NCI-H774 (cell line): ENCODE data around the gene CACHD1.
A peak's percentile ranks its signal among the peaks of the same experiment; 100 is the strongest.

Experiments used
- DNase-seq: peaks from one replicate; lab custom pipeline; 2025; lab: John Stamatoyannopoulos, UW

Gene CACHD1

DNA sequence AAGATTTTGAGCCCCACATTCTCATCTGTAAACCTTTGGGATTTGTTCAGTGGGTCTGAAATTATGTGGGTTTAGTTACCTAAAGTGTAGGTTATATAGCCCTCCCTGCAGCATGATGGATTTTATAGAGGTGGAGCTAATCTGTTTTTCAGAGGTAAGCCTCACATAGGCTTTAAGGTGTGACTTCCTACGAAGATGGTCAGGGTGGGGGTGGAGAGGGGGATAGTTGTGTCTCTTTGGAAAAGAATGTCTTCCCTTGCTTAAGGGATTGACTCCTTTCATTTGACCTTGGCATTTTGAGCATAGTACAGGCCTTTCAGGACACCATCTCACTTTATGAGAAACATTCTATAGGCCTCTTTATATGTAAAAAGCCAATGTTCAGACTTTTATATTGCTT, 3.4 kb downstream of the CACHD1 start:
- DNase-seq: no peak

DNA sequence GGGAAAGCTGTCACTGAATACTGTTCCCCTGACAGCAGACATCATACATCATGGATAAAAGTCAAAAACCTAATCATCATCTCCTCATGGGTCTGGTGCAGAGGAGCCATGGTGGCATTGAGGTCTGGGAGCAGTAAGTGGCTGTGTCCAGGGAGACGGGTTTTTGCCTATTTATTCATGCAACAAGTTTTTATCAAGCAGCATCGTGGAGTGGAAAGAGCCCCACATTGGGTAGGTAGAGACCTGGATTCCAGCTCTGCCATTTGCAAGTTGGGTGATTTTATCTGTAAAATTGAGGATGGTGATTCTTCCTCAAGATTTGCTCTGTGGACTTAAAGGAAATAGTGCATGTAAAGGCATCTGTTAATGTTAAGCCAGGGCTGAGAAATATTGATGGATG, 4.2 kb downstream of the CACHD1 start:
- no peak for DNase-seq

- DNase-seq: no peak
These were observed 4.9 kb downstream of the CACHD1 start for GRCh38 chr1:64474665-64475439.

DNA sequence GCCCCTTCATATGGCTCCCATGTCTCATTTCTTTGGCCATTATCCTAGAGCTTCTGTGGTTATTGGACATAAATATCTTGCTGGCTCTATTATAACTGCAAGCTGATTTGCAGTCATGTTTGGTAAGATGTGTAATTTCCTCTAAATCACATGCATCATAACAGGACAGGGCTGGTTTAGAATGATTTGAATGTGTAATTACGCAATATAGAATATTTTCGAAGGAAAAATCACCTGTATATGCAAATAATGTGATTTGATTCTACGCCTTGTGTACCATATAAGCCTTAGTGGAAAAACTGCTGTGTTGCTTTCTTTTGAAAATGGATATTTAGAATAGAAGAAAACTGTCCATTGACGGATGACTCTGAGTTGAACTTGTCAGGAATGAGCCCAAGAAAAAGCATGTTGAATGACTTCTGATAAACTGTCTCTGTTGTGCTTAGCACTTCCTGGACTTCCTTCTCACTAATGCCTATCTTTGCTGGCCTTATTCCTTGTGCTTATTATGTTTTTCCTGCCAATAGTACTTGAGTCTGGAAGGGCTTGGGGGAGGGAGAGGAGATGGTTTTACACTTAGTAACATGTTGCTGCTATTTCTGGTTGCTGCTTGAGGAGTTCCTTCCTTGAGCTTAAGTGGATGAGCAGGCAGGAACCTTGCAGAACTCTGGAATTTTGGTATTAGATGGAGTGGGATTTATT, 6.5 kb downstream of the CACHD1 start:
- no peak for DNase-seq

DNA sequence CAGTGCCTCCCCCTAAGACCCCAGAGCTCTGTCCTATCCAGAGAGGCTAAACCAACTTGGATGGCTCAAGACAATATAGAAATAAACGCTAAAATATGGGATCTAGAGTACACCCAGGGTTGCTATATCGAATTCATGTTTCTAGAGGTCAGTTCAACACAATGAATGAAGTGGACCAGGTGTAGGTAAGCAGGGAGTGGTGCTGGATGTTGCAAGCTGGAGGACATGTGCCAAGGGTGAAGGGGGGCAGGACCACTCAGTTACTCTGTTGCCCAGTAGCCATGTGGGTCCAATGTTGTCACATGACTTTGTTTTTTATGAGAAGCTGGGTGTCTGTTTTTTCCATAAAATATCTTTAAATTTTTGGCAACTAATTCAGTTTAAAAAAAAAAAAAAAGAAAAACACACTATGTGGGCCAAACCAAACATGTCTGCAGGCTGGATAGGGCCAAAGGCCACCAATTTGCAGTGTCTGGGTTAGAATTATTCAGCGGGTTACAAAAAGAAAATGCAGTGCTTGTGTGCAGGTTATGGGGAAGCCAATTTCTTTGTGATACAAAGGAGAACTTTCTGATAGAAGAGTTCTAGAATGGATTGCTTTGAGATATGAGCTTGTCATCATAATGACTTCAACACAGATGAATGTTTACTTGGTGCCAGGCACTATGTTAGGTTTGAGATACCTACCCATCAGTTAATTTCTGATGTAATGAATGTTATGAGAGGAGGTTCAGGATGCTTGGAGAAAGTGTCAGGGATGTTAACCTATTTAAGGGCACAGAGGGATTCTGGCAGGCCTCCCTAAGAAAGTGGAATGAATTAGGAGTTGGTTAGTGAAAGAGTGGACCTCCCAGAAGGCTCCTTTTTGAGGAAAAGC, 8.9 kb downstream of the CACHD1 start:
- DNase-seq: no peak

DNA sequence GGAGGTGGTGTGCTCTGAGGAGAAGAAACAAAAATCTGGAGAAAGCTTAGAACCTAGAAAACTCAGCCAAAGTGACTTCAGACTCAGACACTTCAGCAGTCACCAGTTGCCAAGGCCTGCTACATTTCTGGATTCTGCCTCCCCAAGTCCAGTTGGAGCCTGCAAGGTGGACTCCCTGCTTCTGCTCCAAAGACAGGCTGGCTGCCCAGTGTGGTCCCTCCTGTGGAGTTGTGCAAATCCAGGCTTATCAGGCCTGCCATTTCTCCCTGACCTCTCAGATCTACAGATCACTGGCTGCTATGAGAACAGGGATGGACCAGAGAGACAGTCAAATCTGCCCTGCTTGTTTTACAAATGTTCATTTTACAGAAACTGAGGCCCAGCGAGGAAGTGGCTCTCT, 9.9 kb downstream of the CACHD1 start:
- DNase-seq: no peak

DNA sequence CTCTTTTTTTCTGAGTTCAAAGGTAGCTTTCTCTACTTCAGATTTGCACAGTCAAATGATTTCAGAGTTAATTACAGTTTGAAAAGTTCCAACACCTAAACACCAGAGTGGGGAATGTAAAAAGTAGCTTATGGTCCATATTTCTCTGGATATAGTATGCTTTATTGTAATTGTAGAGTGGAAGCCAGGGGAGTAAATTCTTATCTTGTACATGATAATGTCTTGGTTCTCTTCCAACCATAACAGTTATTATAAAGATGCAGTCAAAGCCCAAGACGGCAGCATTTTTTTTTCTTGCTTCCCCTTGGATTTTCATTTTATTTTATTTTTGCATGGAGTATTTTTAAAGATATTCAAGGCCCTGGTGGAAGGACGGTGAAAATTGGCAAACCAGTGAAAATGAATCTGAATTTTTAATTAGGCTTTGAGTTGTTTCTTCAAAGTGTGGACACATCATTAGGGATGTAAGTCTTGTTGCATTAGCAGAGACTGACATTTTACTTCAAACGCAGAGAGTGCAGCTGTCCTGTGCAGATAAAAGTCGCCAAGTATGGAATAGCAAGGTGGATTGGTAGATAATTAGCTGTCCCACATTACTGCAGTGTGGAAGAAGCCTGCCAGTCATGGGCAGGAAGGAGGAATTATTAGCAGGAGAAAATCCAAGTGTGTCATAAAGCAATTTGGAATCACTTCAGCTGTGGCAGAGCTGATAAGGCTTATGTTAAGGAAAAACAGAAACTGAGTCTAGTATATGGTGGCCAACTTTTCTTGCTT, 11.3 kb downstream of the CACHD1 start:
- no peak for DNase-seq

DNA sequence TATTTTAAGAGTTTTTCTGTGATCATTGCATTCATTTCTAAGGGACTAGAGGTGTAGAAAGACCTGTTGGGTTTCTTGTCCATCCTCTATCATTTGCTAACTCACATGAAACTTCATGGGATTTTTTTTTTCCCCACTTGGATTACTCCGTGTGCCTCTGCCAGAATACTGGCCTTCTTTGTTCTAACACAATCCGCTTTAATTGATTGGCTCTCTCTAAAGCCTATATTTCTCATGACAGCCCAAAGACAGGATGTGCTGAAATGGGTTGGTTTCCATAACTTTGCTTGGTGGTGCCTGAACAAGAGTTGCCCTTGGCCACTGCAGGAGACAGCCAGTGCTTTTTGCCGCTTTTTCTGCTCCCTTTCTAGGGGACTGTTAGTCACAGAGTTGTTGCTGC, 12.2 kb downstream of the CACHD1 start:
- no peak for DNase-seq

GRCh38 chr1:64482720-64483119, 12.8 kb downstream of the CACHD1 start:
- no peak for DNase-seq

DNA sequence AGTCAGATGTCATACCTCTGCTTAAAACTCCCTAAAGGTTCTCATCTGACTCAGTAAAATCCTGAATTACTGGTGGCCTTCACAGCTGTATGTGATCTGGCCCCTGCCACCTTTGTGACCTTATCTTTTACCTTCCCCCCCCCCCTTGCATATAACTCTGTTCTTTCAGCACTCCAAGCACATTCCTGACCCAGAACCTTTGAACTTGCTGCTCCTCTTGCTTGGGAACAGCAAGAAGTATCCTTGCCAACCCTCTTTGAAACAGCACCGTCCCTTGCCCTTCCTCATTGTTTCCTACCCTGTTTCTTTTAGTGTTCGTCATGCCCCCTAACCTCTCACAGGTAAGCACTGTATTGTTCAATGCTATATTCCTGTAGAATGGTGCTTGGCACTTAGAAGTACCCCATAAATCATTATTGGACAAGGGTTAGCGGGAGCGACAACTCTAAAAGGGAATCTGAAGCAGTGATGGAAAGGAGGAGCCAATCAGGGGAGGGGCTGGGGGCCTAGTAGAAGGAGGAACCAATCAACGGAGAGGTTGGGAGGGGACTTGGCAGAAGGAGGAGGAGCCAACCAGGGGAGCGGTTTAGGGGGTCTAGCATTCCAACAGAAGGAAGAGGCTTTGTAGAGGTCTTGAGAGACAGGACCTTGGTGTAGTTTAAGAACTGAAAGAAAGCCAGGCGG, 13.9 kb downstream of the CACHD1 start:
- DNase-seq: no peak

GRCh38 chr1:64484651-64485050, 14.7 kb downstream of the CACHD1 start:
- DNase-seq: peak; percentile 47

GRCh38 chr1:64486193-64486592, 16.3 kb downstream of the CACHD1 start:
- DNase-seq: no peak

GRCh38 chr1:64487061-64487460, 17.1 kb downstream of the CACHD1 start:
- DNase-seq: no peak

DNA sequence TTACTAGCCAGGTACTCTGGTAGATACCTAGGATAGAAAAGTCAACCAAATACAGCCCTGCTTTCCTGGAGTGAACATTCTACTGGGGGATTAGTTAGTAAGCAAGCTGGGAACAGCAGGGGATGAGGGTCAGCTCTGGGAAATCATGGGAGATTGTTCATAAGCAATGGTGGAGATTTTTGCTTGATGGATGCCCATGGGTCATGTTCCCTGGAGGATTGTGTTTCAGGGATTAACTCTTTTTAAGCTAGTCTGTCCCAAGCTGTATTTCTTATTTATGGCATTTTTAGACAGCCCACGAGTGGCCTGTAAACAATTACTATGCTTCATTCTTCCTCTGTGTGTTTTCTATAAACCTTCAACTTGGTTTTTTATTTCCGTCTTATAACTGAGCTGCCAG, 18.9 kb downstream of the CACHD1 start:
- DNase-seq: no peak

DNA sequence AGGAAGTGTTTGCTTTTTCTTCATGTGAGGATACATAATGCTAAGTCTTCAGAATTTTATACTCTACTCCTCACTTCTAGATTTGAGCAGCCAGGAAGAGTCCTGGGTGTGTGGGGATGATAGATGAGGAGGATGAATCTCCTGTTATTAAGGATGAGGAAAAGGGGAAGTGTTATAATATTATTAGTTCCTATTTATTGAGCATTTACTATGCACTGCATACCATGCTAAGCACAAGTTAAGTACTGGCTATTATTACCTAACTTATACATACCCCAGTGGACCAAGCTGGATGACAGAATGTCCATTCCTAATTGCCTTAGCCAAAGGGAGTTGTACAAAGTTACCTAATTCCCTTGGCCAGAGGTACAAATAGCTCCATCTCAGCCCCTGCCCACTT, 19.8 kb downstream of the CACHD1 start:
- no peak for DNase-seq

DNA sequence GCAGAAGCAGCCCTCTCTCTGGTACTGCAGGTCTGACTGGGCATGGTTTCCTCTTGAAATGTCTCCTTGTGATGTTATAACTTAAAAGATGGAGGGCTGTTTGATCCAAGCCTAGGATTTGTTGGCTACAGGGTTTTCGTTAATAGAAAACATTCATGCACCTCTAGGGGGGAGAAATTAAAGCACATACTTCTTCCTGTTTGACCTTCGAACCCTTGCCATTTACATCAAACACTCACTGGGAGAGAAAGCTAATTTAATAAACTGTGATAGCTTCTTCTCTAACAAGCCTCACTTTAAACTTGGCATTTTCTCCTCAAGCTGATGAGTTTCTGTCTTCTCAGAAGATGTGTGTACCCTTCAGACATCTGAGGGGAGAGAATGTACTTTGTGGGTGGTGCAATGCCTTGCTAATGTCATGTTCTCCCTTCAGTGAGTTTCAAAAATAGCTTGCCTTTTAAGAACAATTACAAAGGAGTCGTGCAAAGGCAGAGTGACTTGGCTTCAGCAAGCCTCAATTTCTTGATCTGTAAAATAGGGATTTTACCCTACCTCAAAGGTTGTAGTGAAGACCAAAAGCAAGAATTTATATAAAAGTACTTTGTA, 20.4 kb downstream of the CACHD1 start:
- DNase-seq: no peak

GRCh38 chr1:64492424-64492823, 22.5 kb downstream of the CACHD1 start:
- DNase-seq: no peak

DNA sequence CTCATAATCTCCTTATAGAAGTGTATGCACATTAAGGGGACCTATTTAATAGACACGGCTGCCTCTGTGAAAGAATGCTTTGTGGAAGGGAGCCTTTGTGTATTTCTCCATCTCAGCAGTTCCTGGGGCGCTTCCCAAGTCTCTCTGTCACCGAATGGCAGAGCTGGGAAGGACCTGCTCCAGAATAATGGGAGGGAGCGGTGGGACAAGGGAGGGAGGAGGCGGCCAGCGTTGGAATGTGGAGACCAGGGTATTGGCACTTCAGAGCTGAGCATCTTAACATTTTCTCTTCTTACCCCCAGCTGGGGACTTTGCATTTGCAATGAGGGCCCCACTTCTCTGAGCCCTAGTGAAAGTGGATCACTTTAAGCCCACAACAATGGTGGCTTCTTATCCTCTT, 23.9 kb downstream of the CACHD1 start:
- no peak for DNase-seq

- DNase-seq: no peak
These were observed 24.7 kb downstream of the CACHD1 start for GRCh38 chr1:64494659-64495058.

DNA sequence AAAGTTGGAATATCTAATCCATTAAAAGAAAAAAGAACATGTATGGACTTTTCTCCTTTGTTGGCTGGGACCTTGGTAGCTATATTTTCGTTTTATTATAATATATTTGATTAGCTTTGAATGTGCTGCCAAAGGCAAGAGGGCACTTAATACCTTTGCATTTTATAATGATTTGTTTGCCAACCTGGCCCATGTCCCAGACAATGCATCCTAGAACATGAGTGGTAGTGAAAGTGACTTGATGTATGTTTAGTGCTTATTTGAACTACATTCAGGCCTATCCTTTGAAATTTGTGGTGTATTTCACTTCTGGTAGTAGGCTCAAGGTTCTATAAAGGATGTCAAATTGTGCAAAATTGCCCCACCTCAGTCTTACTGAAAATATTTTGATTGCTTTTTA, 25.9 kb downstream of the CACHD1 start:
- peak; percentile 71 for DNase-seq

- DNase-seq: no peak
These were observed 26.7 kb downstream of the CACHD1 start for GRCh38 chr1:64496606-64497005.
